ENCODE data around the gene CCL7.

CCL7 gene

DNA sequence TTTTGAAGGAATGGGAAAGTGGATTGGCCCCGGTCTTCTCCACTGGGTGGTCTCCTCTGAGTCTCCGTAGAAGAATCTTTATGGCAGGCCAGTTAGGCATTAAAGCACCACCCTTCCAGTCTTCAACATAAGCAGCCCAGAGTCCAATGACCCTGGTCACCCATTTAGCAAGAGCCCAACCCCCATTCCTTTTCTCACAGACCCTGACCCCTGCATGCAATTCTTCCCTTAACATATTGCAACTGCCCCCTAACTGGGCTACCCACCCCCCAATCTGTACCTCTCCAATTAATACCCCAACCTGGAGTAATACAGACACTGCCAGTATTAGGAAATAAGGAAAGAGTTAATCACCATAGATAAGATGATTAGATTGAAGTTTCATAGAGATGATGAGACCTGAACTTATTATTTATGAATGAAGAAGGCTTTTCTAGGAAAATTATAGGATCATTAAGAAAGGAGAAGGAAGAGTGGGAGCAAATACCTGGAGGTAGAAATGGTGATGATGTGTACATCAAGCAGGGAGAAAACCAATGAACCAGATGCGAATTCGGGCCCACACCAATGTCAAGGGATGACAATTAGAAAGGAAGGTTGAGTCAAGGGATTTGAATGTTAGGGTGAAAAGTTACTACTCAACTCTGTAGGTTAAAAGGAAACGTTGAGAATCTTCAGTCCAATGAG, 12.6 kb upstream of the CCL7 start:
- no peak for DNase-seq (ENCODE audit: low spot score)
- TF ChIP-seq, protein P1, sequence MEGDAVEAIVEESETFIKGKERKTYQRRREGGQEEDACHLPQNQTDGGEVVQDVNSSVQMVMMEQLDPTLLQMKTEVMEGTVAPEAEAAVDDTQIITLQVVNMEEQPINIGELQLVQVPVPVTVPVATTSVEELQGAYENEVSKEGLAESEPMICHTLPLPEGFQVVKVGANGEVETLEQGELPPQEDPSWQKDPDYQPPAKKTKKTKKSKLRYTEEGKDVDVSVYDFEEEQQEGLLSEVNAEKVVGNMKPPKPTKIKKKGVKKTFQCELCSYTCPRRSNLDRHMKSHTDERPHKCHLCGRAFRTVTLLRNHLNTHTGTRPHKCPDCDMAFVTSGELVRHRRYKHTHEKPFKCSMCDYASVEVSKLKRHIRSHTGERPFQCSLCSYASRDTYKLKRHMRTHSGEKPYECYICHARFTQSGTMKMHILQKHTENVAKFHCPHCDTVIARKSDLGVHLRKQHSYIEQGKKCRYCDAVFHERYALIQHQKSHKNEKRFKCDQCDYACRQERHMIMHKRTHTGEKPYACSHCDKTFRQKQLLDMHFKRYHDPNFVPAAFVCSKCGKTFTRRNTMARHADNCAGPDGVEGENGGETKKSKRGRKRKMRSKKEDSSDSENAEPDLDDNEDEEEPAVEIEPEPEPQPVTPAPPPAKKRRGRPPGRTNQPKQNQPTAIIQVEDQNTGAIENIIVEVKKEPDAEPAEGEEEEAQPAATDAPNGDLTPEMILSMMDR (IDR thresholded peaks at IDR 0.05; ENCODE audit: borderline replicate concordance, control extremely low read depth, extremely low read depth, insufficient read depth, missing control alignments), result no peak
- in situ Hi-C loops (cut with MboI; ENCODE audit: low sequenced_read_pairs, unreplicated experiment), result no loop called here

DNA sequence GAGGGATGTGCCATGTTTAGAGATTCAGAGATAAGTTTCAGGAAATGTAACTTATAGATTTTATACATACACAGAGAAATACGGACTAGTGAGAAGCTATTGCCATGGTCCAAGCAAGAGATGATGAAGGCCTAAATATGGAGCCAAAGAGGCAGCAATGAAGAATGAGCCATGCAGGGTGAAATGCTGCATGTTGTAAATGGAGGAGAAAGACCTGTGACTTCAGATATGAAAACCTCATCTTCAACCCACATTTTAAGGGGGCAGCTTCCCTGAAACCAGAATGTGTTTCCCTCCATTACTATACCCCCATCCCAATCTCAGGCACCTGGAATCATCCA, 12.1 kb upstream of the CCL7 start:
- in situ Hi-C loops (cut with MboI; ENCODE audit: low sequenced_read_pairs, unreplicated experiment), result no loop called here
- DNase-seq (ENCODE audit: low spot score), result no peak
- TF ChIP-seq, protein P1 (IDR thresholded peaks at IDR 0.05; ENCODE audit: borderline replicate concordance, control extremely low read depth, extremely low read depth, insufficient read depth, missing control alignments), result no peak

DNA sequence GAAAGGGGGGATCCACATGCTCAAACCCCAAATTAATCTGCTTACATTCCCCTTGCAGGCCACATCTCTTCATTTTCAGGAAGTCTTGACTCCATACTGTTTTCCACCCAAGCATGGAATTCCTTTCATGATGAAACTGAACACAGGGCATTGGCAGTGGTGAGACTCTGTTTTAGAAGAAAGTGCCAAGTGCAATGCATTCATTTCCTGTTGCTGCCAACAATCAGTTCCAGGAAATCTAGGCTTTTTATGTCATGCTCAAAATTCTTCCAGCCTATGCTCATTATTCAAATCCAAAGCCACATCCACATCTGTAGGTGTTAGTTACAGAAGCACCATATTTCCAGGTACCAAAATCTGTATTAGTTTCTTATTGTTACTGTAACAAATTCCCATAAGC, 10.9 kb upstream of the CCL7 start:
- TF ChIP-seq, protein P1 (IDR thresholded peaks at IDR 0.05; ENCODE audit: borderline replicate concordance, control extremely low read depth, extremely low read depth, insufficient read depth, missing control alignments), result no peak
- no peak for DNase-seq (ENCODE audit: low spot score)
- in situ Hi-C loops (cut with MboI; ENCODE audit: low sequenced_read_pairs, unreplicated experiment), result no loop called here

DNA sequence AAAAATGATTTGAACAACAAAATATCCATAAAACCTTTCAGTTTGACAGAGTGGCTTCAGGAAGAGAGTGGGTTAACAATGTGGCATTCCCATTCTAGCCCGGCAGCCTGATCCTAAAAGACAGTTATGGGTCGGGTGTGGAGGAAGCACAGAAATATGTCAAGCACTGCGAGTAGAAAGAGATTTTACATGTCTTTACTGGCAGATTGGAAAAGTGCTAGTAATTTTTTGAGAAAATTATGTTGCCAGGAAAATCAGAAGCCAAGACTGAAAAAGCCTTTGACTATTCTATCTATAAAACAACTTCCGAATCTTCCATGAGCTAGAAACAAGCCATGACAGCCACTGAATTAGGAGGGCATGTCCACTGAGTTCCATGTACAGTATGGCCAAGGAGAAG, 9.2 kb upstream of the CCL7 start:
- in situ Hi-C loops (cut with MboI; ENCODE audit: low sequenced_read_pairs, unreplicated experiment), result no loop called here

DNA sequence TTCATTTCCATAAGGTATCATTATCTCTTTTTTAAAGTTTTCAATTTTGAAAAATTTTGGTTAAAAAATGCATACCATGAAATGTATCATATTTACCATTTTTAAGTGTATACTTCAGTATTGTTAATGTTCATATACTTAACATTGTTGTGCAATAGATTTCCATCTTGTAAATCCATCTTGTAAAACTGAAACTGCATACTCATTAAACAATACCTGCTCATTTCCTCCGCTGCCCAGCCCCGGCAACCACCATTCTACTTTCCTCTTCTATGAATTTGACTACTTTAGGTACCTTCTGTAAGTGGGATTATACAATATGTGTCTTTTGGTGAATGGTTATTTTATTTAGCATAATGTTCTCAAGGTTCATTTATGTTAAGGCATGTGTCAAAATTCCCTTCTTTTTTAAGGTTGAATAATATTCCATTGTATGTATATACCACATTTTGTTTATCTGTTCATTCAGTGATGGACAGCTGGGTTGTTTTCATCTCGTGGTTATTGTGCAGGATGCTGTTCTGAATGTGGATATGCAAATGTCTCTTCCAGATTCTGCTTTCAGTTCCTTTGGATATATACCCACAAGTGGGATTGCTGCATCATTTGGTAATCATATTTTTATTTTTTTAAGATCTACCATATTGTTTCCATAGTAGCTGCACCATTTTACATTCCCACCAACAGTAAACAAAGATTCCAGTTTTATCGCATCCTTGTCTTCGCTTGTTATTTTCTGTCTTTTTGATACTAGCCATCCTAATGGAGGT, 8.3 kb upstream of the CCL7 start:
- DNase-seq (ENCODE audit: low spot score), result no peak
- TF ChIP-seq, protein P1 (IDR thresholded peaks at IDR 0.05; ENCODE audit: borderline replicate concordance, control extremely low read depth, extremely low read depth, insufficient read depth, missing control alignments), result no peak
- in situ Hi-C loops (cut with MboI; ENCODE audit: low sequenced_read_pairs, unreplicated experiment), result no loop called here

More for the DNA sequence above, 9.2 kb upstream of the CCL7 start:
- DNase-seq (ENCODE audit: low spot score), result no peak
- TF ChIP-seq, protein P1 (IDR thresholded peaks at IDR 0.05; ENCODE audit: borderline replicate concordance, control extremely low read depth, extremely low read depth, insufficient read depth, missing control alignments), result no peak

DNA sequence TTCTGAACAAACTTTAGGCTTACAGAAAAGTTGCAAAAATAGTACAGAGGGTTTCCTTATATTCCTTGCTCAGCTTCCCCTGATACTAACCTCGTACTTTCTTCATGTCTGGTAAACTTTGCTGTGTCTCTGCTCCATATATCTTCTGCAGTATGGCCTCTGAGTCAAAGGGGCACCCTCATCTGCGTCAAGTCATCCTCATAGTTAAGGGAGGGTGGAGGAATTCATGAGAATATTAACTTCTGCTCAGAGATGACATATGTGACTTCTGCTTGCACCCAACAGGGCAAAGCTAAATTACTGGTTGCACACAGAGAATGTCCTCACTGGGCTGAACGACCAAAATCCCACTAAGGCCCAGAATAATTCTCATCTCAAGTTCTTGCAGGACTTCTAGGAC, 4.3 kb upstream of the CCL7 start:
- DNase-seq (ENCODE audit: low spot score), result no peak
- in situ Hi-C loops (cut with MboI; ENCODE audit: low sequenced_read_pairs, unreplicated experiment), result no loop called here
- TF ChIP-seq, protein P1 (IDR thresholded peaks at IDR 0.05; ENCODE audit: borderline replicate concordance, control extremely low read depth, extremely low read depth, insufficient read depth, missing control alignments), result no peak
